SK-N-SH (cell line): ENCODE data around the gene RBCK1. TPM values are rescaled to one million over a fixed set of nuclear protein-coding genes. Genes with fewer than 3 reads are reported as not detected.

Experiments
- CTCF ChIA-PET: fragments of 300-600, 350-600 bp; formaldehyde crosslinking; extraction: SDS; loops from one replicate; lab custom pipeline; 2021; lab: Yijun Ruan, JAX
- POLR2A ChIA-PET: fragments of 350-600 bp; sonication (Branson Sonifier 250); formaldehyde crosslinking; extraction: SDS; loops from one replicate; lab custom pipeline; 2020; ENCODE audit warnings: antibody characterized with exemption, inconsistent platforms; lab: Yijun Ruan, JAX
- DNase-seq: peaks from one replicate; pipeline ENCODE4 v3.0.0; 2012
- H2AFZ ChIP-seq: fragments of 200-600 bp; sonication (generic); 2 replicates; pipeline ENCODE4 v1.8.1; 2016; ENCODE audit warnings: antibody characterized with exemption, mild to moderate bottlenecking, low read depth
- H3F3A ChIP-seq: fragments of 200-600 bp; sonication (generic); replicated peaks from 2 replicates; pipeline ENCODE3; 2016; ENCODE audit warnings: antibody characterized with exemption, mild to moderate bottlenecking; ENCODE audit not compliant: insufficient read depth
- H3K27ac ChIP-seq, 2 experiments: fragments of 200-500 bp in 1 of 2; fragments of 200-600 bp in 1 of 2; sonication (Bioruptor generic) in 1 of 2; sonication (generic), shearing (Covaris generic) in 1 of 2; 2 replicates each; pipeline versions ENCODE4 v1.5.1 to v1.6.1; 2014 to 2016; ENCODE audit warnings: low read depth in 2 of 2, inconsistent platforms in 1 of 2, low read length in 1 of 2, mild to moderate bottlenecking in 1 of 2, mixed read lengths in 1 of 2
- H3K27me3 ChIP-seq: fragments of 200-600 bp; sonication (generic), shearing (Covaris generic); 2 replicates; pipeline ENCODE4 v1.6.1; 2016; ENCODE audit warnings: mixed run types; ENCODE audit not compliant: insufficient read depth
- H3K36me3 ChIP-seq, 2 experiments: fragments of 200-500 bp in 1 of 2; fragments of 200-600 bp in 1 of 2; sonication (Bioruptor generic) in 1 of 2; sonication (generic) in 1 of 2; replicated peaks in 1 of 2; 2 replicates each; pipeline versions ENCODE3 to v1.5.1; 2014 to 2016; ENCODE audit warnings: low read length in 1 of 2, mild to moderate bottlenecking in 1 of 2; ENCODE audit not compliant: insufficient read depth in 2 of 2, control insufficient read depth in 1 of 2
- H3K4me1 ChIP-seq, 2 experiments: fragments of 200-500 bp in 1 of 2; fragments of 200-600 bp in 1 of 2; sonication (Bioruptor generic) in 1 of 2; sonication (generic), shearing (Covaris generic) in 1 of 2; 2 replicates each; pipeline versions ENCODE4 v1.5.1 to v1.6.1; 2014 to 2016; ENCODE audit warnings: low read depth in 1 of 2, low read length in 1 of 2, mixed run types in 1 of 2; ENCODE audit not compliant: insufficient read depth in 2 of 2, control insufficient read depth in 1 of 2
- H3K4me2 ChIP-seq: fragments of 200-600 bp; sonication (generic), shearing (Covaris generic); 2 replicates; pipeline ENCODE4 v1.6.1; 2017; ENCODE audit warnings: mixed run types
- H3K4me3 ChIP-seq, 2 experiments: fragments of 200-500 bp in 1 of 2; fragments of 200-600 bp in 1 of 2; sonication (Bioruptor generic) in 1 of 2; sonication (generic), shearing (Covaris generic) in 1 of 2; 2 replicates each; pipeline versions ENCODE4 v1.5.1 to v1.8.1; 2014 to 2016; ENCODE audit warnings: low read depth in 2 of 2, inconsistent platforms in 1 of 2, low read length in 1 of 2, mild to moderate bottlenecking in 1 of 2, mixed read lengths in 1 of 2, moderate library complexity in 1 of 2
- H3K79me2 ChIP-seq: fragments of 200-600 bp; sonication (generic); 2 replicates; pipeline ENCODE4 v1.8.1; 2017; ENCODE audit warnings: mild to moderate bottlenecking; ENCODE audit not compliant: insufficient read depth
- H3K9ac ChIP-seq: fragments of 200-600 bp; sonication (generic); 2 replicates; pipeline ENCODE4 v1.6.1; 2017; ENCODE audit warnings: mixed run types
- H3K9me2 ChIP-seq: fragments of 200-600 bp; sonication (generic); 2 replicates; pipeline ENCODE4 v1.6.1; 2017; ENCODE audit warnings: mixed run types
- H3K9me3 ChIP-seq: fragments of 200-600 bp; sonication (generic); 2 replicates; pipeline ENCODE4 v1.6.1; 2017; ENCODE audit warnings: mixed run types, mild to moderate bottlenecking, moderate library complexity
- H4K20me1 ChIP-seq: fragments of 200-600 bp; sonication (generic); 2 replicates; pipeline ENCODE4 v1.6.1; 2017; ENCODE audit warnings: mild to moderate bottlenecking, mixed run types; ENCODE audit not compliant: insufficient read depth
- FOXJ3 ChIP-seq: sonication (generic); formaldehyde crosslinking; IDR thresholded peaks from 2 replicates; pipeline ENCODE4 v1.5.1; 2020; ENCODE audit warnings: mild to moderate bottlenecking, missing genetic modification reagents
- GABPA ChIP-seq: IDR thresholded peaks from 2 replicates; pipeline ENCODE4 v1.4.0; 2012; ENCODE audit warnings: low read depth, mild to moderate bottlenecking
- JUND ChIP-seq: IDR thresholded peaks from 2 replicates; pipeline ENCODE4 v1.4.0; 2012
- MEF2A ChIP-seq: IDR thresholded peaks from 2 replicates; pipeline ENCODE4 v1.4.0; 2012; ENCODE audit warnings: low read depth, borderline replicate concordance
- MXI1 ChIP-seq: IDR thresholded peaks from 2 replicates; pipeline ENCODE4 v1.6.1; 2012; ENCODE audit warnings: mild to moderate bottlenecking, low read depth, low read length, improper control_type of control experiment
- NRF1 ChIP-seq: IDR thresholded peaks from 2 replicates; pipeline ENCODE4 v1.6.1; 2012; ENCODE audit warnings: low read depth, mild to moderate bottlenecking, low read length
- POLR2AphosphoS5 ChIP-seq: IDR thresholded peaks from 2 replicates; pipeline ENCODE4 v1.6.1; 2012; ENCODE audit warnings: low read depth, low read length
- RAD21 ChIP-seq: IDR thresholded peaks from 2 replicates; pipeline ENCODE4 v1.6.1; 2012; ENCODE audit warnings: mild to moderate bottlenecking, low read length
- RCOR1 ChIP-seq: fragments of 150-350 bp; IDR thresholded peaks from 2 replicates; pipeline ENCODE4 v1.6.1; 2017; ENCODE audit warnings: antibody characterized with exemption, low read length
- RFX5 ChIP-seq: IDR thresholded peaks from 2 replicates; pipeline ENCODE4 v1.6.1; 2012; ENCODE audit warnings: mild to moderate bottlenecking, improper control_type of control experiment, low read length
- RXRA ChIP-seq: IDR thresholded peaks from 2 replicates; pipeline ENCODE4 v1.4.0; 2012; ENCODE audit warnings: low read depth, mild to moderate bottlenecking, borderline replicate concordance
- TAF1 ChIP-seq: IDR thresholded peaks from 2 replicates; pipeline ENCODE4 v1.6.1; 2012; ENCODE audit warnings: low read depth, mild to moderate bottlenecking, low read length, moderate library complexity, borderline replicate concordance
- TCF12 ChIP-seq: IDR thresholded peaks from 2 replicates; pipeline ENCODE4 v1.4.0; 2012
- WGBS: methylation state at CpG from one replicate; pipeline ENCODE4 v1.1.6; 2017; ENCODE audit warnings: low lambda C conversion rate; 5-methylcytosine and 5-hydroxymethylcytosine counted together
- polyA plus RNA-seq, 3 experiments: library from polyadenylated mRNA; depleted of rRNA; stranded (reverse); fragments of >200 nt; gene quantifications; 2 replicates each; pipeline ENCODE4 v1.2.3, GENCODE V29; 2012
- TF ChIP-seq, protein P1 (sequence below): fragments of 200-600 bp; sonication (generic); IDR thresholded peaks from 2 replicates; pipeline ENCODE4 v1.6.1; 2017; ENCODE audit warnings: antibody characterized with exemption, mild to moderate bottlenecking, moderate library complexity
- TF ChIP-seq, protein P2 (sequence below): fragments of 150-350 bp; IDR thresholded peaks from 2 replicates; pipeline ENCODE4 v1.6.1; 2017; ENCODE audit warnings: antibody characterized with exemption, low read length, low read depth, borderline replicate concordance
- TF ChIP-seq, protein P3 (sequence below): IDR thresholded peaks from 2 replicates; pipeline ENCODE4 v1.4.0; 2012; ENCODE audit warnings: low read depth, borderline replicate concordance
- TF ChIP-seq, protein P4 (sequence below): IDR thresholded peaks from 2 replicates; pipeline ENCODE4; 2012

Gene RBCK1
- polyA plus RNA-seq, 1 of the 3 experiments (the other 2 are of a cell fraction), result 105 TPM

DNA sequence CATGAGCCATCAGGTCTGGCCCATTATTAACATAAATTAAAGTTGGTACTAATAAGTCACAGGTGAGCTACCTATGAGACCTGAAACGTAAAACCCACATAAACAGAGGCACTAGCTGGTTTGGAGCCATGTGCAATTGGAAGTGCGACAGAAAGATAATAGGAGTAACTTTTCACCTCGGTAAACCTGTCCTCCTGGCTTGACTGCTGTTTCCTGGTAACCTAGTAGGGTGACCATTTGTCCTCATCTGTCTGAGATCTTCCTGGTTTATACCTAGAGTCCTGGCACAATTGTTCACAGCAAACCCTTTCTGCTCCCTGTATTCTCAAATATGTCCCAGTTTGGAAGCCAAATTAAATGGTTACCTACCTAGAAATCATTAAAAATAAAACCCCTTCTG lies 46.9 kb downstream of the RBCK1 start (continued):
- TF ChIP-seq GABPA (no peak), FOXJ3 (CRISPR knock-in tag) (no peak)
- TF ChIP-seq, all 33 proteins: peak for 0

DNA sequence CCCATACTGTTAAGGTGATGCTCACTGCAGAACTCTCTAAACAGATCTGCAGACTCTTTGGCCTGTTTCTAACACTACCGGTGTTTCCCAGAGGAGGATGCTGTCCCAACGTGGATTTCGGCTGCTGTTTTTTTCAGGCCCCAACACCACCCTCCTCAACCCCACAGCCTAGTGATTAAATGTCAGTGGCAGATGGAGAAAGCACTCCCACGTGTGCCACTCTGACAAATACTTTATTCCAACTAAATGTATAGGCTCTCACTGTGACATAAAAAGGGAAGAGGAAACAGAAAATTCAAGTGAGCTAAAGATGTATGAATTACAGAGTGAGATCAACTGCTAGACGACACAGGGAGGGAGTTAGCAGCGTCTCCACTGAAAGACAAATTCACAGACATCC lies 50.7 kb downstream of the RBCK1 start:
- Histone ChIP-seq H3K9me3 (no peaks in the 10 kb centered on the region), H2AFZ (no peak overlapping the region)
- TF ChIP-seq RFX5 (no peak), RXRA (no peak), MXI1 (no peak), RCOR1 (no peak), GABPA (no peak), JUND (no peak), RAD21 (no peak), NRF1 (no peak), POLR2AphosphoS5 (no peak), TCF12 (no peak)
- TF ChIP-seq, protein P1, sequence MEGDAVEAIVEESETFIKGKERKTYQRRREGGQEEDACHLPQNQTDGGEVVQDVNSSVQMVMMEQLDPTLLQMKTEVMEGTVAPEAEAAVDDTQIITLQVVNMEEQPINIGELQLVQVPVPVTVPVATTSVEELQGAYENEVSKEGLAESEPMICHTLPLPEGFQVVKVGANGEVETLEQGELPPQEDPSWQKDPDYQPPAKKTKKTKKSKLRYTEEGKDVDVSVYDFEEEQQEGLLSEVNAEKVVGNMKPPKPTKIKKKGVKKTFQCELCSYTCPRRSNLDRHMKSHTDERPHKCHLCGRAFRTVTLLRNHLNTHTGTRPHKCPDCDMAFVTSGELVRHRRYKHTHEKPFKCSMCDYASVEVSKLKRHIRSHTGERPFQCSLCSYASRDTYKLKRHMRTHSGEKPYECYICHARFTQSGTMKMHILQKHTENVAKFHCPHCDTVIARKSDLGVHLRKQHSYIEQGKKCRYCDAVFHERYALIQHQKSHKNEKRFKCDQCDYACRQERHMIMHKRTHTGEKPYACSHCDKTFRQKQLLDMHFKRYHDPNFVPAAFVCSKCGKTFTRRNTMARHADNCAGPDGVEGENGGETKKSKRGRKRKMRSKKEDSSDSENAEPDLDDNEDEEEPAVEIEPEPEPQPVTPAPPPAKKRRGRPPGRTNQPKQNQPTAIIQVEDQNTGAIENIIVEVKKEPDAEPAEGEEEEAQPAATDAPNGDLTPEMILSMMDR, result no peak
- TF ChIP-seq, all 33 proteins: peak for 0
- H3K27me3 ChIP-seq, result no peaks in the 10 kb centered on the region
- no peaks in the 10 kb centered on the region for H3K9me2 ChIP-seq
- H3K36me3 ChIP-seq, result peaks cover 0 to 14% of the 10 kb centered on the region in 2 experiments
- H3K27ac ChIP-seq, result no peak overlapping the region
- H4K20me1 ChIP-seq, result peaks cover 60% of the 10 kb centered on the region
- 72% methylated on average over 6 of the region's 6 CpGs for WGBS
- H3K4me1 ChIP-seq, result peaks cover 13 to 14% of the 10 kb centered on the region in 2 experiments; a peak in 3 of 4 replicates
- no peak overlapping the region for H3K4me3 ChIP-seq
- no peak overlapping the region for H3K4me2 ChIP-seq
- H3K79me2 ChIP-seq, result peaks cover 83% of the 10 kb centered on the region
- H3K9ac ChIP-seq, result 0 out of 2 replicates have a peak overlapping the region, but pooled peaks have one; percentile 9
- DNase-seq, result no peak
- H3F3A ChIP-seq, result peaks cover 11% of the 10 kb centered on the region
- ChIA-PET POLR2A (no interaction called here), CTCF (interaction anchor here (0.7 kb wide), 1 partner anchor 187 kb away, joined by 3 read pairs; no protein-coding TSS in a partner anchor)

DNA sequence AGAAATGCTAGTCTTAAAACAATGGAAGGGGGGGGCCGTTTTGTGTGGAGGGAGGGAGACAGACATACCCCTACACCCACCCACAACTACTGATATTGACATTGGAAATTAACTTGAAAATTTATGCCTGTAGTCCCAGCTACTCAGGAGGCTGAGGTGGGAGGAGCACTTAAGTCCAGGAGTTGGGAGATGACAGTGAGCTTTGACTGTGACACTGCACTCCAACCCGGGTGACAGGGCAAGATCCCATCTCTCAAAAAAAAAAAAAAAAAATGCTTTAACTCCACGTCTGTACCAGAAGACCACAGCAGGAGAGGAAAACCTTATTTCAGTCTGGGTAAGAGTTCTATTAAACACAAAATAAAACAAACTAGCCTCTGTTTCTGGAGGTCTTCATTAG lies 52.1 kb downstream of the RBCK1 start:
- CTCF ChIA-PET, result interaction anchor here (0.9 kb wide), 2 partner anchors 29 kb away, joined by 3 read pairs; no protein-coding TSS in a partner anchor
- H3K79me2 ChIP-seq, result peaks cover 69% of the 10 kb centered on the region
- H3K9ac ChIP-seq, result peak overlapping the region; percentile 81; the same call in 1 of the 2 replicates
- DNase-seq, result no peak
- 15% methylated on average over 3 of the region's 3 CpGs for WGBS
- no peaks in the 10 kb centered on the region for H3K9me3 ChIP-seq
- POLR2A ChIA-PET, result no interaction called here
- H3F3A ChIP-seq, result peaks cover 11% of the 10 kb centered on the region
- peaks cover 13 to 14% of the 10 kb centered on the region in 2 experiments; a peak in 3 of 4 replicates for H3K4me1 ChIP-seq
- H2AFZ ChIP-seq, result no peak overlapping the region
- peak overlapping the region in 1 of 2 experiments; percentile 88; a peak in 2 of 4 replicates for H3K4me3 ChIP-seq
- H3K9me2 ChIP-seq, result no peaks in the 10 kb centered on the region
- peaks cover 53% of the 10 kb centered on the region for H4K20me1 ChIP-seq
- H3K4me2 ChIP-seq, result peak overlapping the region; percentile 90
- TF ChIP-seq, protein P2, sequence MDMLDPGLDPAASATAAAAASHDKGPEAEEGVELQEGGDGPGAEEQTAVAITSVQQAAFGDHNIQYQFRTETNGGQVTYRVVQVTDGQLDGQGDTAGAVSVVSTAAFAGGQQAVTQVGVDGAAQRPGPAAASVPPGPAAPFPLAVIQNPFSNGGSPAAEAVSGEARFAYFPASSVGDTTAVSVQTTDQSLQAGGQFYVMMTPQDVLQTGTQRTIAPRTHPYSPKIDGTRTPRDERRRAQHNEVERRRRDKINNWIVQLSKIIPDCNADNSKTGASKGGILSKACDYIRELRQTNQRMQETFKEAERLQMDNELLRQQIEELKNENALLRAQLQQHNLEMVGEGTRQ, result no peak
- TF ChIP-seq RXRA (no peak), NRF1 (no peak), TAF1 (no peak), MXI1 (no peak), MEF2A (no peak)
- TF ChIP-seq, protein P3, sequence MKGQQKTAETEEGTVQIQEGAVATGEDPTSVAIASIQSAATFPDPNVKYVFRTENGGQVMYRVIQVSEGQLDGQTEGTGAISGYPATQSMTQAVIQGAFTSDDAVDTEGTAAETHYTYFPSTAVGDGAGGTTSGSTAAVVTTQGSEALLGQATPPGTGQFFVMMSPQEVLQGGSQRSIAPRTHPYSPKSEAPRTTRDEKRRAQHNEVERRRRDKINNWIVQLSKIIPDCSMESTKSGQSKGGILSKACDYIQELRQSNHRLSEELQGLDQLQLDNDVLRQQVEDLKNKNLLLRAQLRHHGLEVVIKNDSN, result no peak
- TF ChIP-seq, protein P1, result no peak
- TF ChIP-seq, protein P4, sequence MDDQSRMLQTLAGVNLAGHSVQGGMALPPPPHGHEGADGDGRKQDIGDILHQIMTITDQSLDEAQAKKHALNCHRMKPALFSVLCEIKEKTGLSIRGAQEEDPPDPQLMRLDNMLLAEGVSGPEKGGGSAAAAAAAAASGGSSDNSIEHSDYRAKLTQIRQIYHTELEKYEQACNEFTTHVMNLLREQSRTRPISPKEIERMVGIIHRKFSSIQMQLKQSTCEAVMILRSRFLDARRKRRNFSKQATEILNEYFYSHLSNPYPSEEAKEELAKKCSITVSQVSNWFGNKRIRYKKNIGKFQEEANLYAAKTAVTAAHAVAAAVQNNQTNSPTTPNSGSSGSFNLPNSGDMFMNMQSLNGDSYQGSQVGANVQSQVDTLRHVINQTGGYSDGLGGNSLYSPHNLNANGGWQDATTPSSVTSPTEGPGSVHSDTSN, result no peak
- no peak overlapping the region for H3K27ac ChIP-seq
- no peaks in the 10 kb centered on the region for H3K27me3 ChIP-seq
- H3K36me3 ChIP-seq, result peaks cover 0 to 14% of the 10 kb centered on the region in 2 experiments
